ENCODE measurements around the gene MGME1.

Gene MGME1

GRCh38 chr20:17995967-17996819 lies 27.4 kb downstream of the MGME1 start:
- no peak overlapping the region for H3K4me3 ChIP-seq (ENCODE audit: severe bottlenecking)
- TF ChIP-seq, protein P1, sequence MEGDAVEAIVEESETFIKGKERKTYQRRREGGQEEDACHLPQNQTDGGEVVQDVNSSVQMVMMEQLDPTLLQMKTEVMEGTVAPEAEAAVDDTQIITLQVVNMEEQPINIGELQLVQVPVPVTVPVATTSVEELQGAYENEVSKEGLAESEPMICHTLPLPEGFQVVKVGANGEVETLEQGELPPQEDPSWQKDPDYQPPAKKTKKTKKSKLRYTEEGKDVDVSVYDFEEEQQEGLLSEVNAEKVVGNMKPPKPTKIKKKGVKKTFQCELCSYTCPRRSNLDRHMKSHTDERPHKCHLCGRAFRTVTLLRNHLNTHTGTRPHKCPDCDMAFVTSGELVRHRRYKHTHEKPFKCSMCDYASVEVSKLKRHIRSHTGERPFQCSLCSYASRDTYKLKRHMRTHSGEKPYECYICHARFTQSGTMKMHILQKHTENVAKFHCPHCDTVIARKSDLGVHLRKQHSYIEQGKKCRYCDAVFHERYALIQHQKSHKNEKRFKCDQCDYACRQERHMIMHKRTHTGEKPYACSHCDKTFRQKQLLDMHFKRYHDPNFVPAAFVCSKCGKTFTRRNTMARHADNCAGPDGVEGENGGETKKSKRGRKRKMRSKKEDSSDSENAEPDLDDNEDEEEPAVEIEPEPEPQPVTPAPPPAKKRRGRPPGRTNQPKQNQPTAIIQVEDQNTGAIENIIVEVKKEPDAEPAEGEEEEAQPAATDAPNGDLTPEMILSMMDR (IDR thresholded peaks at IDR 0.05; ENCODE audit: poor library complexity, severe bottlenecking), result peak; percentile 100
- no peak for DNase-seq (ENCODE audit: low spot score)

DNA sequence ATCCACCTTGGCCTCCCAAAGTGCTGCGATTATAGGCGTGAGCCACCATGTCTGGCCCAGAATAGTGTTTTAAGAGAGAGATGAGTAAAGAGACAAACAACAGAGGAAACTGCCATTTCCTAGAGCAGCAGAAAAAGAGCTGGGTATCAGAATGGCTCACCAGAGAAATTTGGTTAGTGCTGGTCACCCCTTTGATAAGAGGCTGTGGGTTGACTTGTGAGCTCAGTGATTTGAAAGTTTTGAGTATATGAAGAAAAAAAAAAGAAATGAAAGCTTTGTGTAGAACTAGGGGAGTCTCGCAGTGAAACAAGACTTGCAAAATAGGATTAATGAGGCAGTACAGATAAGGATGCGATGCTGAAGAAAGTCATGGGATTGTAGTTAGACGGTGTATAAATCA lies 29.6 kb downstream of the MGME1 start:
- no peak for ATAC-seq (ENCODE audit: low read depth)
- Histone ChIP-seq H3K27me3 (ENCODE audit: insufficient read depth, poor library complexity, severe bottlenecking) (no peaks in the 10 kb centered on the region), H3K36me3 (ENCODE audit: low read depth) (no peaks in the 10 kb centered on the region), H3K4me1 (ENCODE audit: insufficient read depth, poor library complexity, severe bottlenecking) (peaks cover 8% of the 10 kb centered on the region), H3K4me3 (ENCODE audit: severe bottlenecking) (no peak overlapping the region), H3K9me3 (ENCODE audit: severe bottlenecking) (no peaks in the 10 kb centered on the region), H3K27ac (ENCODE audit: poor library complexity, severe bottlenecking) (no peak overlapping the region)
- no peak for DNase-seq (ENCODE audit: low spot score)
- TF ChIP-seq, protein P1 (IDR thresholded peaks at IDR 0.05; ENCODE audit: poor library complexity, severe bottlenecking), result no peak

More at GRCh38 chr20:17995967-17996819, 27.4 kb downstream of the MGME1 start:
- Histone ChIP-seq H3K27me3 (ENCODE audit: insufficient read depth, poor library complexity, severe bottlenecking) (no peaks in the 10 kb centered on the region), H3K36me3 (ENCODE audit: low read depth) (peaks cover under 1% of the 10 kb centered on the region), H3K9me3 (ENCODE audit: severe bottlenecking) (no peaks in the 10 kb centered on the region), H3K27ac (ENCODE audit: poor library complexity, severe bottlenecking) (no peak overlapping the region), H3K4me1 (ENCODE audit: insufficient read depth, poor library complexity, severe bottlenecking) (peaks cover 19% of the 10 kb centered on the region)
- ATAC-seq (ENCODE audit: low read depth), result peak; percentile 51

DNA sequence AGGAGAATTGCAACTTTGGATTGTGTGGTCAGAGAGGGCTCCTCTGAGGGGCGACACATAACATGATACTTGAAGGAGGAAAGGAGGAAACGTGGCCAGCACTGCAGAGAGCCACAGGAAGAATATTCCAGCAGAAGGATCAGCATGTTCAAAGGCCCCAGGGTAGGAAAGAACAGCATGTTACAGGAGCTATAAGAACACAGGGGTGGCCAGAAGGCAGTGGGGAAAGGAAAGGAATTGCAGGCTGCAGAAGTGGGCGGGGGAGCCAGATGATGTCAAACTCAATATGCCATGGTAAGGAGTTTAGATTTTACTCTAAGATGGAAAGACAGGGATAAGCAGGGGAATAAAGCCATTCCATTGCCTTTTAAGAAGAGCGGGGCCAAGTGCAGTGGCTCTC lies 30.7 kb downstream of the MGME1 start:
- Histone ChIP-seq H3K4me3 (ENCODE audit: severe bottlenecking) (no peak overlapping the region), H3K27me3 (ENCODE audit: insufficient read depth, poor library complexity, severe bottlenecking) (no peaks in the 10 kb centered on the region), H3K9me3 (ENCODE audit: severe bottlenecking) (no peaks in the 10 kb centered on the region), H3K27ac (ENCODE audit: poor library complexity, severe bottlenecking) (no peak overlapping the region), H3K36me3 (ENCODE audit: low read depth) (no peaks in the 10 kb centered on the region), H3K4me1 (ENCODE audit: insufficient read depth, poor library complexity, severe bottlenecking) (peaks cover 8% of the 10 kb centered on the region)
- DNase-seq (ENCODE audit: low spot score) (no peak), ATAC-seq (ENCODE audit: low read depth) (no peak)
- TF ChIP-seq, protein P1 (IDR thresholded peaks at IDR 0.05; ENCODE audit: poor library complexity, severe bottlenecking), result no peak

GRCh38 chr20:18001131-18001921 lies 32.5 kb downstream of the MGME1 start:
- TF ChIP-seq, protein P1 (IDR thresholded peaks at IDR 0.05; ENCODE audit: poor library complexity, severe bottlenecking), result no peak
- DNase-seq (ENCODE audit: low spot score) (peak; percentile 85), ATAC-seq (ENCODE audit: low read depth) (peak; percentile 98)
- Histone ChIP-seq H3K36me3 (ENCODE audit: low read depth) (no peaks in the 10 kb centered on the region), H3K27ac (ENCODE audit: poor library complexity, severe bottlenecking) (peak overlapping the region; percentile 61), H3K4me3 (ENCODE audit: severe bottlenecking) (no peak overlapping the region), H3K9me3 (ENCODE audit: severe bottlenecking) (no peaks in the 10 kb centered on the region), H3K4me1 (ENCODE audit: insufficient read depth, poor library complexity, severe bottlenecking) (peaks cover 8% of the 10 kb centered on the region), H3K27me3 (ENCODE audit: insufficient read depth, poor library complexity, severe bottlenecking) (no peaks in the 10 kb centered on the region)

Data from RWPE2 (cell line).